Measurements from ENCODE around the gene PCDHGA11. TPM values are rescaled to one million over a fixed set of nuclear protein-coding genes. Genes with fewer than 3 reads are reported as not detected.
"Not testable (repeated sequence)": the region's sequence is repeated elsewhere in the genome, so short reads cannot be mapped to it uniquely, and the experiment has no call there.

Gene PCDHGA11
- total RNA-seq, 2 experiments from 2014 or later: 4.1 to 6.8 TPM

DNA sequence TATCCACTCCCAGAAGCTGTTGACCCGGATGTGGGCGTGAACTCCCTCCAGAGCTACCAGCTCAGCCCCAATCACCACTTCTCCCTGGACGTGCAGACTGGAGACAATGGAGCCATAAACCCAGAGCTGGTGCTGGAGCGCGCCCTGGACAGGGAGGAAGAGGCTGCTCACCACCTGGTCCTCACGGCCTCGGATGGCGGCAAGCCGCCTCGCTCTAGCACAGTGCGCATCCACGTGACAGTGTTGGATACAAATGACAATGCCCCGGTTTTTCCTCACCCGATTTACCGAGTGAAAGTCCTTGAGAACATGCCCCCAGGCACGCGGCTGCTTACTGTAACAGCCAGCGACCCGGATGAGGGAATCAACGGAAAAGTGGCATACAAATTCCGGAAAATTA is 27.6 kb upstream of the PCDHGA11 start:
- H3K4me2 ChIP-seq (ENCODE audit: low read length): no peak overlapping the region
- TF ChIP-seq, protein P1, sequence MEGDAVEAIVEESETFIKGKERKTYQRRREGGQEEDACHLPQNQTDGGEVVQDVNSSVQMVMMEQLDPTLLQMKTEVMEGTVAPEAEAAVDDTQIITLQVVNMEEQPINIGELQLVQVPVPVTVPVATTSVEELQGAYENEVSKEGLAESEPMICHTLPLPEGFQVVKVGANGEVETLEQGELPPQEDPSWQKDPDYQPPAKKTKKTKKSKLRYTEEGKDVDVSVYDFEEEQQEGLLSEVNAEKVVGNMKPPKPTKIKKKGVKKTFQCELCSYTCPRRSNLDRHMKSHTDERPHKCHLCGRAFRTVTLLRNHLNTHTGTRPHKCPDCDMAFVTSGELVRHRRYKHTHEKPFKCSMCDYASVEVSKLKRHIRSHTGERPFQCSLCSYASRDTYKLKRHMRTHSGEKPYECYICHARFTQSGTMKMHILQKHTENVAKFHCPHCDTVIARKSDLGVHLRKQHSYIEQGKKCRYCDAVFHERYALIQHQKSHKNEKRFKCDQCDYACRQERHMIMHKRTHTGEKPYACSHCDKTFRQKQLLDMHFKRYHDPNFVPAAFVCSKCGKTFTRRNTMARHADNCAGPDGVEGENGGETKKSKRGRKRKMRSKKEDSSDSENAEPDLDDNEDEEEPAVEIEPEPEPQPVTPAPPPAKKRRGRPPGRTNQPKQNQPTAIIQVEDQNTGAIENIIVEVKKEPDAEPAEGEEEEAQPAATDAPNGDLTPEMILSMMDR (conservative IDR thresholded peaks at IDR 0.05; ENCODE audit: low read length): no peak
- no peak for TF ChIP-seq EZH2phosphoT487 (IDR thresholded peaks at IDR 0.05; ENCODE audit: borderline replicate concordance, low read depth, low read length)
- H3K9me2 ChIP-seq (ENCODE audit: insufficient read depth, low read length): no peaks in the 10 kb centered on the region
- peaks cover 7% of the 10 kb centered on the region for H3K4me1 ChIP-seq (ENCODE audit: insufficient read depth, low read length, poor library complexity, severe bottlenecking)
- intact Hi-C loops (cut with micrococcal nuclease; ENCODE audit: unreplicated experiment): no loop called here
- ChIA-PET POLR2A (no interaction called here), CTCF (ENCODE audit: unreplicated experiment) (no interaction called here)
- no peaks in the 10 kb centered on the region for H3K9me3 ChIP-seq (ENCODE audit: low read length)
- peaks cover 8% of the 10 kb centered on the region; the same call in 1 of the 2 replicates for H3K79me2 ChIP-seq (ENCODE audit: insufficient read depth, low read depth, low read length)
- no peaks in the 10 kb centered on the region for H4K20me1 ChIP-seq (ENCODE audit: insufficient read depth, low read length)
- no peak overlapping the region for H2AFZ ChIP-seq (ENCODE audit: low read length)
- H3K4me3 ChIP-seq (ENCODE audit: low read depth, low read length, poor library complexity, severe bottlenecking): no peak overlapping the region
- no peak overlapping the region for H3K27ac ChIP-seq (ENCODE audit: low read depth, low read length, poor library complexity, severe bottlenecking)
- DNase-seq (ENCODE audit: low spot score): no peak
- no peaks in the 10 kb centered on the region for H3K36me3 ChIP-seq (ENCODE audit: insufficient read depth, low read length)
- no TSS peak for BruUV-seq (replicated peaks)

DNA sequence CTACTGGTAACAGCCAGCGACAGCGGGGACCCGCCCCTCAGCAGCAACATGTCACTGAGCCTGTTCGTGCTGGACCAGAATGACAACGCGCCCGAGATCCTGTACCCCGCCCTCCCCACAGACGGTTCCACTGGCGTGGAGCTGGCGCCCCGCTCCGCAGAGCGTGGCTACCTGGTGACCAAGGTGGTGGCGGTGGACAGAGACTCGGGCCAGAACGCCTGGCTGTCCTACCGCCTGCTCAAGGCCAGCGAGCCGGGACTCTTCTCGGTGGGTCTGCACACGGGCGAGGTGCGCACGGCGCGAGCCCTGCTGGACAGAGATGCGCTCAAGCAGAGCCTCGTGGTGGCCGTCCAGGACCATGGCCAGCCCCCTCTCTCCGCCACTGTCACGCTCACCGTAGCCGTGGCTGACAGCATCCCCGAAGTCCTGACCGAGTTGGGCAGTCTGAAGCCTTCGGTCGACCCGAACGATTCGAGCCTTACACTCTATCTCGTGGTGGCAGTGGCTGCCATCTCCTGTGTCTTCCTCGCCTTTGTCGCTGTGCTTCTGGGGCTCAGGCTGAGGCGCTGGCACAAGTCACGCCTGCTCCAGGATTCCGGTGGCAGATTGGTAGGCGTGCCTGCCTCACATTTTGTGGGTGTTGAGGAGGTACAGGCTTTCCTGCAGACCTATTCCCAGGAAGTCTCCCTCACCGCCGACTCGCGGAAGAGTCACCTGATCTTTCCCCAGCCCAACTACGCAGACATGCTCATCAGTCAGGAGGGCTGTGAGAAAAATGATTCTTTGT is 26.3 kb upstream of the PCDHGA11 start:
- CTCF ChIA-PET (ENCODE audit: unreplicated experiment); intact Hi-C loops (cut with micrococcal nuclease; ENCODE audit: unreplicated experiment): not testable (repeated sequence)

DNA sequence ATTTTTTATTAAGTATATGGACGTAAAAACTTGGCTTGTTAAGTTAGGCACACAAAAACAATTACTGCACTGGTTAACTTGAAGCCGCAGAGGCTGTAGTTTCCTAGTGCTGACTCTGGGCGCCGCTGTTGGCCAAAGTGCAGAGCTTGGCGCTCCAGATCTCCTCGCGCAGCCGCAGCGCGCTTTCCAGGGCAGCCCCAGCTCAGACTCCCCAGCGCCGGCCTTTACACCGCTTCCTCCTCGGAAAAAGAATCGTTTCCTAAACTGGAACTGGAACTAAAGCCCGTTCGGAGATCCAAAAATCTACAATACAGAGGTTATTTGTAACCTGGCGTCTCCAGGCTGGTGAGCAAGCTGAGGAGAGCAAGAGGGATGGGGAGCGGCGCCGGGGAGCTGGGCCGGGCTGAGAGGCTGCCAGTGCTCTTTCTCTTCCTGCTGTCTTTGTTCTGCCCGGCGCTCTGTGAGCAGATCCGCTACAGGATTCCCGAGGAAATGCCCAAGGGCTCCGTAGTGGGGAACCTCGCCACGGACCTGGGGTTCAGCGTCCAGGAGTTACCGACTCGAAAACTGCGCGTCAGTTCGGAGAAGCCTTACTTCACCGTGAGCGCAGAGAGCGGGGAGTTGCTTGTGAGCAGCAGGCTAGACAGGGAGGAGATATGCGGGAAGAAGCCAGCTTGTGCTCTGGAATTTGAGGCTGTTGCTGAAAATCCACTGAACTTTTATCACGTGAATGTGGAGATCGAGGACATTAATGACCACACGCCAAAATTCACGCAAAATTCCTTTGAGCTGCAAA is 22.9 kb upstream of the PCDHGA11 start, which contains the start of gene PCDHGB5:
PCDHGB5 (plus strand) TSS at position 192 of the 796 bp plus-strand sequence; CDS start at position 373, 181 bp downstream.
- H3K79me2 ChIP-seq (ENCODE audit: insufficient read depth, low read depth, low read length); H3K4me2 ChIP-seq (ENCODE audit: low read length); H3K9me2 ChIP-seq (ENCODE audit: insufficient read depth, low read length); H3K36me3 ChIP-seq (ENCODE audit: insufficient read depth, low read length); H2AFZ ChIP-seq (ENCODE audit: low read length); H3K9me3 ChIP-seq (ENCODE audit: low read length); H4K20me1 ChIP-seq (ENCODE audit: insufficient read depth, low read length); BruUV-seq (replicated peaks); DNase-seq (ENCODE audit: low spot score); intact Hi-C loops (cut with micrococcal nuclease; ENCODE audit: unreplicated experiment); H3K27ac ChIP-seq (ENCODE audit: low read depth, low read length, poor library complexity, severe bottlenecking); H3K4me3 ChIP-seq (ENCODE audit: low read depth, low read length, poor library complexity, severe bottlenecking); H3K4me1 ChIP-seq (ENCODE audit: insufficient read depth, low read length, poor library complexity, severe bottlenecking): not testable (repeated sequence)
- POLR2A ChIA-PET: interaction anchor here (0.5 to 2.3 kb wide), 7 partner anchors 9 to 169 kb away, joined by 3 to 6 read pairs (median 3); partner anchors contain the start of genes PCDHGB3 and PCDHGB4
- TF ChIP-seq, protein P1 (conservative IDR thresholded peaks at IDR 0.05; ENCODE audit: low read length): peak; percentile 60
- CTCF ChIA-PET (ENCODE audit: unreplicated experiment): interaction anchor here (1.2 kb wide), 1 partner anchor 166 kb away, joined by 4 read pairs; no protein-coding TSS in a partner anchor

More for the DNA sequence above, 26.3 kb upstream of the PCDHGA11 start:
- DNase-seq (ENCODE audit: low spot score); H3K27ac ChIP-seq (ENCODE audit: low read depth, low read length, poor library complexity, severe bottlenecking); H3K4me2 ChIP-seq (ENCODE audit: low read length); H3K79me2 ChIP-seq (ENCODE audit: insufficient read depth, low read depth, low read length); H2AFZ ChIP-seq (ENCODE audit: low read length); H3K9me3 ChIP-seq (ENCODE audit: low read length); POLR2A ChIA-PET; H4K20me1 ChIP-seq (ENCODE audit: insufficient read depth, low read length); BruUV-seq (replicated peaks); H3K4me3 ChIP-seq (ENCODE audit: low read depth, low read length, poor library complexity, severe bottlenecking); H3K4me1 ChIP-seq (ENCODE audit: insufficient read depth, low read length, poor library complexity, severe bottlenecking); H3K9me2 ChIP-seq (ENCODE audit: insufficient read depth, low read length); H3K36me3 ChIP-seq (ENCODE audit: insufficient read depth, low read length): not testable (repeated sequence)
